ENCODE results near the gene SMAD6. TPM values are rescaled to one million over a fixed set of nuclear protein-coding genes. Genes with fewer than 3 reads are reported as not detected.

The SMAD6 gene
- total RNA-seq, 1 experiment from 2014 or later: 6.6 TPM

DNA sequence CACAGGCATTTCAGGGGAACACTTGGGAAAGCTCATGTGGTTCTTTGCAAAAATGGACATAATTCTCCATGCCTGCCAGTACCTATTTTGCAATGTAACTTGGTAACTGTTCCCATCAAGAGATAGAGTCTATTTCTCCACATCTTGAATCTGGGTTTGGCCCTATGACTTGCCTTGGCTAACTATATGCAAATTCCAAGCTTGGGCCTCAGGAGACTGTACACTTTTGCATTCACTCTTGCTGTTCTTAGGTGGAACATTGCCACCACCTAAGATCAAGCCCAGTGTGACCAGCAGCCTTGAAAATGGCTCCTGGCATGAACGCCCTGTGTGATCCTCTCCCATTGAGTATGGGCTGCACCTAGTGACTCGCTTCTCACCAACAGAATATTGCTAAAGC lies 19.8 kb upstream of the SMAD6 start:
- Histone ChIP-seq H3K27ac (ENCODE audit: low read depth, low read length) (no peak overlapping the region), H3K4me1 (ENCODE audit: control insufficient read depth in 1 of 2, insufficient read depth in 2 of 2, low read length in 2 of 2) (peaks cover 0 to 16% of the 10 kb centered on the region in 2 experiments; a peak in 2 of 4 replicates), H3K36me3 (ENCODE audit: control insufficient read depth in 1 of 2, insufficient read depth in 2 of 2, low read length in 2 of 2) (no peaks in the 10 kb centered on the region), H3K4me2 (ENCODE audit: low read length) (no peak overlapping the region), H3K27me3 (ENCODE audit: insufficient read depth, low read length) (no peaks in the 10 kb centered on the region), H3K9ac (ENCODE audit: low read length) (no peak overlapping the region), H2AFZ (ENCODE audit: low read depth, low read length, poor library complexity, severe bottlenecking) (no peak overlapping the region), H3K9me3 (ENCODE audit: control insufficient read depth in 1 of 2, insufficient read depth in 1 of 2, low read depth in 1 of 2, low read length in 2 of 2) (peaks cover 0 to 4% of the 10 kb centered on the region in 2 experiments; a peak in 1 of 4 replicates), H4K20me1 (ENCODE audit: insufficient read depth) (no peaks in the 10 kb centered on the region), H3K9me2 (ENCODE audit: insufficient read depth) (no peaks in the 10 kb centered on the region), H3K79me2 (ENCODE audit: insufficient read depth, low read length) (no peaks in the 10 kb centered on the region), H3K4me3 (replicated peaks in 1 of 2; ENCODE audit: low read depth in 1 of 2, low read length in 2 of 2) (no peak overlapping the region)
- POLR2A ChIA-PET: no interaction called here
- DNase-seq (ENCODE audit: low read depth, low spot score): no peak
- RAD21 ChIA-PET (ENCODE audit: low non-redundant PET in 1 of 2, low total read pairs in 2 of 2, uncharacterized antibody in 2 of 2, unreplicated experiment in 2 of 2): no interaction called here
- CTCF ChIA-PET: no interaction called here
- BruUV-seq (replicated peaks): no TSS peak
- no peak for TF ChIP-seq SP1 (IDR thresholded peaks at IDR 0.05; ENCODE audit: low read depth)
- TF ChIP-seq, protein P1, sequence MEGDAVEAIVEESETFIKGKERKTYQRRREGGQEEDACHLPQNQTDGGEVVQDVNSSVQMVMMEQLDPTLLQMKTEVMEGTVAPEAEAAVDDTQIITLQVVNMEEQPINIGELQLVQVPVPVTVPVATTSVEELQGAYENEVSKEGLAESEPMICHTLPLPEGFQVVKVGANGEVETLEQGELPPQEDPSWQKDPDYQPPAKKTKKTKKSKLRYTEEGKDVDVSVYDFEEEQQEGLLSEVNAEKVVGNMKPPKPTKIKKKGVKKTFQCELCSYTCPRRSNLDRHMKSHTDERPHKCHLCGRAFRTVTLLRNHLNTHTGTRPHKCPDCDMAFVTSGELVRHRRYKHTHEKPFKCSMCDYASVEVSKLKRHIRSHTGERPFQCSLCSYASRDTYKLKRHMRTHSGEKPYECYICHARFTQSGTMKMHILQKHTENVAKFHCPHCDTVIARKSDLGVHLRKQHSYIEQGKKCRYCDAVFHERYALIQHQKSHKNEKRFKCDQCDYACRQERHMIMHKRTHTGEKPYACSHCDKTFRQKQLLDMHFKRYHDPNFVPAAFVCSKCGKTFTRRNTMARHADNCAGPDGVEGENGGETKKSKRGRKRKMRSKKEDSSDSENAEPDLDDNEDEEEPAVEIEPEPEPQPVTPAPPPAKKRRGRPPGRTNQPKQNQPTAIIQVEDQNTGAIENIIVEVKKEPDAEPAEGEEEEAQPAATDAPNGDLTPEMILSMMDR (IDR thresholded peaks at IDR 0.05 in 2 of 3, conservative IDR thresholded peaks at IDR 0.05 in 1 of 3; ENCODE audit: borderline replicate concordance in 1 of 3, insufficient read depth in 1 of 3, low read depth in 2 of 3, low read length in 2 of 3): no peak
- TF ChIP-seq POLR2A (IDR thresholded peaks at IDR 0.05; ENCODE audit: borderline replicate concordance, extremely low read depth, insufficient read depth, insufficient read length): no peak
- TF ChIP-seq YY1 (IDR thresholded peaks at IDR 0.05; ENCODE audit: extremely low read depth, insufficient replicate concordance, low read depth, low read length): no peak
- TF ChIP-seq, protein P2, sequence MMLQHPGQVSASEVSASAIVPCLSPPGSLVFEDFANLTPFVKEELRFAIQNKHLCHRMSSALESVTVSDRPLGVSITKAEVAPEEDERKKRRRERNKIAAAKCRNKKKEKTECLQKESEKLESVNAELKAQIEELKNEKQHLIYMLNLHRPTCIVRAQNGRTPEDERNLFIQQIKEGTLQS (IDR thresholded peaks at IDR 0.05): no peak
- no peak for TF ChIP-seq ZFX (IDR thresholded peaks at IDR 0.05)
- TF ChIP-seq, protein P3, sequence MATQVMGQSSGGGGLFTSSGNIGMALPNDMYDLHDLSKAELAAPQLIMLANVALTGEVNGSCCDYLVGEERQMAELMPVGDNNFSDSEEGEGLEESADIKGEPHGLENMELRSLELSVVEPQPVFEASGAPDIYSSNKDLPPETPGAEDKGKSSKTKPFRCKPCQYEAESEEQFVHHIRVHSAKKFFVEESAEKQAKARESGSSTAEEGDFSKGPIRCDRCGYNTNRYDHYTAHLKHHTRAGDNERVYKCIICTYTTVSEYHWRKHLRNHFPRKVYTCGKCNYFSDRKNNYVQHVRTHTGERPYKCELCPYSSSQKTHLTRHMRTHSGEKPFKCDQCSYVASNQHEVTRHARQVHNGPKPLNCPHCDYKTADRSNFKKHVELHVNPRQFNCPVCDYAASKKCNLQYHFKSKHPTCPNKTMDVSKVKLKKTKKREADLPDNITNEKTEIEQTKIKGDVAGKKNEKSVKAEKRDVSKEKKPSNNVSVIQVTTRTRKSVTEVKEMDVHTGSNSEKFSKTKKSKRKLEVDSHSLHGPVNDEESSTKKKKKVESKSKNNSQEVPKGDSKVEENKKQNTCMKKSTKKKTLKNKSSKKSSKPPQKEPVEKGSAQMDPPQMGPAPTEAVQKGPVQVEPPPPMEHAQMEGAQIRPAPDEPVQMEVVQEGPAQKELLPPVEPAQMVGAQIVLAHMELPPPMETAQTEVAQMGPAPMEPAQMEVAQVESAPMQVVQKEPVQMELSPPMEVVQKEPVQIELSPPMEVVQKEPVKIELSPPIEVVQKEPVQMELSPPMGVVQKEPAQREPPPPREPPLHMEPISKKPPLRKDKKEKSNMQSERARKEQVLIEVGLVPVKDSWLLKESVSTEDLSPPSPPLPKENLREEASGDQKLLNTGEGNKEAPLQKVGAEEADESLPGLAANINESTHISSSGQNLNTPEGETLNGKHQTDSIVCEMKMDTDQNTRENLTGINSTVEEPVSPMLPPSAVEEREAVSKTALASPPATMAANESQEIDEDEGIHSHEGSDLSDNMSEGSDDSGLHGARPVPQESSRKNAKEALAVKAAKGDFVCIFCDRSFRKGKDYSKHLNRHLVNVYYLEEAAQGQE (IDR thresholded peaks at IDR 0.05; ENCODE audit: low read depth): no peak
- intact Hi-C loops (cut with micrococcal nuclease): no loop called here
- no peak for ATAC-seq

Measured in HCT116 (cell line).